Measurements from ENCODE around the gene SNX24.

SNX24 gene

GRCh38 chr5:122942164-122942914 is 96.9 kb downstream of the SNX24 start:
- no peaks in the 10 kb centered on the region for H3K27me3 ChIP-seq (ENCODE audit: low read depth)
- H3K36me3 ChIP-seq (replicated peaks): no peaks in the 10 kb centered on the region
- H3K9me3 ChIP-seq: no peaks in the 10 kb centered on the region
- no peak overlapping the region for H3K4me3 ChIP-seq
- peaks cover 5% of the 10 kb centered on the region; the same call in 1 of the 2 replicates for H3K4me1 ChIP-seq
- no peak for DNase-seq (ENCODE audit: low spot score in 2 of 2)
- in situ Hi-C loops (cut with MboI; ENCODE audit: low sequenced_read_pairs): no loop called here

GRCh38 chr5:122943050-122943698 is 97.8 kb downstream of the SNX24 start:
- peaks cover 5% of the 10 kb centered on the region; the same call in 1 of the 2 replicates for H3K4me1 ChIP-seq
- no peak overlapping the region for H3K4me3 ChIP-seq
- in situ Hi-C loops (cut with MboI; ENCODE audit: low sequenced_read_pairs): no loop called here

GRCh38 chr5:122944051-122944450 is 98.6 kb downstream of the SNX24 start:
- Histone ChIP-seq H3K27me3 (ENCODE audit: low read depth) (no peaks in the 10 kb centered on the region), H3K36me3 (replicated peaks) (no peaks in the 10 kb centered on the region), H3K4me1 (peaks cover 5% of the 10 kb centered on the region; the same call in 1 of the 2 replicates), H3K9me3 (no peaks in the 10 kb centered on the region), H3K4me3 (no peak overlapping the region)
- in situ Hi-C loops (cut with MboI; ENCODE audit: low sequenced_read_pairs): no loop called here
- DNase-seq (ENCODE audit: low spot score in 2 of 2): no peak

More at GRCh38 chr5:122943050-122943698, 97.8 kb downstream of the SNX24 start:
- Histone ChIP-seq H3K36me3 (replicated peaks) (no peaks in the 10 kb centered on the region), H3K27me3 (ENCODE audit: low read depth) (no peaks in the 10 kb centered on the region), H3K9me3 (no peaks in the 10 kb centered on the region)
- DNase-seq (ENCODE audit: low spot score in 2 of 2): no peak

- Histone ChIP-seq H3K4me1 (peaks cover 5% of the 10 kb centered on the region; the same call in 1 of the 2 replicates), H3K27me3 (ENCODE audit: low read depth) (no peaks in the 10 kb centered on the region), H3K36me3 (replicated peaks) (no peaks in the 10 kb centered on the region), H3K9me3 (no peaks in the 10 kb centered on the region), H3K4me3 (no peak overlapping the region)
- DNase-seq (ENCODE audit: low spot score in 2 of 2): no peak
- in situ Hi-C loops (cut with MboI; ENCODE audit: low sequenced_read_pairs): no loop called here
Measured at GRCh38 chr5:122947372-122947771, 102.0 kb downstream of the SNX24 start.

- in situ Hi-C loops (cut with MboI; ENCODE audit: low sequenced_read_pairs): no loop called here
- Histone ChIP-seq H3K9me3 (no peaks in the 10 kb centered on the region), H3K27me3 (ENCODE audit: low read depth) (no peaks in the 10 kb centered on the region), H3K36me3 (replicated peaks) (no peaks in the 10 kb centered on the region), H3K4me3 (no peak overlapping the region), H3K4me1 (peaks cover 5% of the 10 kb centered on the region; the same call in 1 of the 2 replicates)
- DNase-seq (ENCODE audit: low spot score in 2 of 2): no peak
Measured at GRCh38 chr5:122947772-122948171, 102.4 kb downstream of the SNX24 start.

GRCh38 chr5:122948319-122948718 is 102.9 kb downstream of the SNX24 start:
- in situ Hi-C loops (cut with MboI; ENCODE audit: low sequenced_read_pairs): no loop called here
- H3K36me3 ChIP-seq (replicated peaks): no peaks in the 10 kb centered on the region
- no peaks in the 10 kb centered on the region for H3K9me3 ChIP-seq
- no peaks in the 10 kb centered on the region for H3K27me3 ChIP-seq (ENCODE audit: low read depth)
- peaks cover 5% of the 10 kb centered on the region; the same call in 1 of the 2 replicates for H3K4me1 ChIP-seq
- DNase-seq (ENCODE audit: low spot score in 2 of 2): no peak
- H3K4me3 ChIP-seq: no peak overlapping the region

GRCh38 chr5:122951658-122952057 is 106.2 kb downstream of the SNX24 start:
- no peak for DNase-seq (ENCODE audit: low spot score in 2 of 2)
- no peak overlapping the region for H3K4me3 ChIP-seq
- no peaks in the 10 kb centered on the region for H3K27me3 ChIP-seq (ENCODE audit: low read depth)
- in situ Hi-C loops (cut with MboI; ENCODE audit: low sequenced_read_pairs): no loop called here
- no peaks in the 10 kb centered on the region for H3K36me3 ChIP-seq (replicated peaks)
- no peaks in the 10 kb centered on the region for H3K4me1 ChIP-seq
- H3K9me3 ChIP-seq: no peaks in the 10 kb centered on the region

- no peaks in the 10 kb centered on the region for H3K9me3 ChIP-seq
- in situ Hi-C loops (cut with MboI; ENCODE audit: low sequenced_read_pairs): no loop called here
- H3K4me3 ChIP-seq: no peak overlapping the region
- no peaks in the 10 kb centered on the region for H3K4me1 ChIP-seq
- no peaks in the 10 kb centered on the region for H3K36me3 ChIP-seq (replicated peaks)
- no peak for DNase-seq (ENCODE audit: low spot score in 2 of 2)
- H3K27me3 ChIP-seq (ENCODE audit: low read depth): no peaks in the 10 kb centered on the region
Measured at GRCh38 chr5:122954719-122955118, 109.3 kb downstream of the SNX24 start.

- no peak overlapping the region for H3K4me3 ChIP-seq
- peaks cover 5% of the 10 kb centered on the region for H3K4me1 ChIP-seq
- H3K9me3 ChIP-seq: no peaks in the 10 kb centered on the region
- no peak for DNase-seq (ENCODE audit: low spot score in 2 of 2)
- in situ Hi-C loops (cut with MboI; ENCODE audit: low sequenced_read_pairs): no loop called here
- no peaks in the 10 kb centered on the region for H3K36me3 ChIP-seq (replicated peaks)
- H3K27me3 ChIP-seq (ENCODE audit: low read depth): no peaks in the 10 kb centered on the region
Measured at GRCh38 chr5:122957457-122957856, 112.0 kb downstream of the SNX24 start.

- no peak overlapping the region for H3K4me3 ChIP-seq
- H3K27me3 ChIP-seq (ENCODE audit: low read depth): no peaks in the 10 kb centered on the region
- peaks cover 5% of the 10 kb centered on the region for H3K4me1 ChIP-seq
- no peaks in the 10 kb centered on the region for H3K36me3 ChIP-seq (replicated peaks)
- no peaks in the 10 kb centered on the region for H3K9me3 ChIP-seq
- no peak for DNase-seq (ENCODE audit: low spot score in 2 of 2)
- in situ Hi-C loops (cut with MboI; ENCODE audit: low sequenced_read_pairs): no loop called here
Measured at GRCh38 chr5:122959740-122960445, 114.5 kb downstream of the SNX24 start.

GRCh38 chr5:122963305-122963704 is 117.9 kb downstream of the SNX24 start:
- Histone ChIP-seq H3K4me3 (no peak overlapping the region), H3K9me3 (no peaks in the 10 kb centered on the region), H3K27me3 (ENCODE audit: low read depth) (no peaks in the 10 kb centered on the region), H3K4me1 (peaks cover 5% of the 10 kb centered on the region), H3K36me3 (replicated peaks) (no peaks in the 10 kb centered on the region)
- in situ Hi-C loops (cut with MboI; ENCODE audit: low sequenced_read_pairs): no loop called here
- no peak for DNase-seq (ENCODE audit: low spot score in 2 of 2)

- no peak for DNase-seq (ENCODE audit: low spot score in 2 of 2)
- no peaks in the 10 kb centered on the region for H3K9me3 ChIP-seq
Measured at GRCh38 chr5:122965111-122965510, 119.7 kb downstream of the SNX24 start.

GRCh38 chr5:122967085-122967484 is 121.7 kb downstream of the SNX24 start:
- in situ Hi-C loops (cut with MboI; ENCODE audit: low sequenced_read_pairs): no loop called here
- H3K27me3 ChIP-seq (ENCODE audit: low read depth): no peaks in the 10 kb centered on the region
- no peaks in the 10 kb centered on the region; the same call in 1 of the 2 replicates for H3K4me1 ChIP-seq

More at GRCh38 chr5:122965111-122965510, 119.7 kb downstream of the SNX24 start:
- Histone ChIP-seq H3K4me3 (no peak overlapping the region), H3K36me3 (replicated peaks) (no peaks in the 10 kb centered on the region), H3K4me1 (peaks cover 5% of the 10 kb centered on the region), H3K27me3 (ENCODE audit: low read depth) (no peaks in the 10 kb centered on the region)
- in situ Hi-C loops (cut with MboI; ENCODE audit: low sequenced_read_pairs): no loop called here

GRCh38 chr5:122967625-122968024 is 122.2 kb downstream of the SNX24 start:
- Histone ChIP-seq H3K27me3 (ENCODE audit: low read depth) (no peaks in the 10 kb centered on the region), H3K9me3 (no peaks in the 10 kb centered on the region), H3K4me1 (no peaks in the 10 kb centered on the region), H3K36me3 (replicated peaks) (no peaks in the 10 kb centered on the region), H3K4me3 (no peak overlapping the region)
- no peak for DNase-seq (ENCODE audit: low spot score in 2 of 2)
- in situ Hi-C loops (cut with MboI; ENCODE audit: low sequenced_read_pairs): no loop called here

More at GRCh38 chr5:122967085-122967484, 121.7 kb downstream of the SNX24 start:
- Histone ChIP-seq H3K9me3 (no peaks in the 10 kb centered on the region), H3K4me3 (no peak overlapping the region), H3K36me3 (replicated peaks) (no peaks in the 10 kb centered on the region)
- DNase-seq (ENCODE audit: low spot score in 2 of 2): no peak

Measured in HAP-1 (cell line).